ENCODE data around the gene FOXN3.

FOXN3 gene

DNA sequence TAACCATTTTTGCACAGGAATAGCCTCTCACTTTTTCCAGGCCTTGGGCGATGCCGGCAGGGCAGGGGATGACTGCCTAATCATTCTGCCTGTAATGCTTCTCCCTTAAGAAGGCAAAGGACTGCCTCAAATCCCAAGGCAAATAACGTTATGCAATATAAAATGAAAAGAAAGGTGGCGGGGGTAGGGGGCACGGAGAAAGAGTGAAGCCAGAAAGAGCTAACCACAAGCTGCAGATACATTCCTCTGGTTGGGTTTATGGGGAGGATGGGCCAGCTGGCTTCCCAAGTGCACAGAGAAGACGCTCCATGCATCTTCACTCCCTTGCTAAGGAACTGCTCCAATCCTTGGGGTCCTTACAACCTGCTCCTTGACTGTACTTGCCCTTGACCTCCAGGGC lies 229.5 kb downstream of the FOXN3 start:
- no peak for DNase-seq

DNA sequence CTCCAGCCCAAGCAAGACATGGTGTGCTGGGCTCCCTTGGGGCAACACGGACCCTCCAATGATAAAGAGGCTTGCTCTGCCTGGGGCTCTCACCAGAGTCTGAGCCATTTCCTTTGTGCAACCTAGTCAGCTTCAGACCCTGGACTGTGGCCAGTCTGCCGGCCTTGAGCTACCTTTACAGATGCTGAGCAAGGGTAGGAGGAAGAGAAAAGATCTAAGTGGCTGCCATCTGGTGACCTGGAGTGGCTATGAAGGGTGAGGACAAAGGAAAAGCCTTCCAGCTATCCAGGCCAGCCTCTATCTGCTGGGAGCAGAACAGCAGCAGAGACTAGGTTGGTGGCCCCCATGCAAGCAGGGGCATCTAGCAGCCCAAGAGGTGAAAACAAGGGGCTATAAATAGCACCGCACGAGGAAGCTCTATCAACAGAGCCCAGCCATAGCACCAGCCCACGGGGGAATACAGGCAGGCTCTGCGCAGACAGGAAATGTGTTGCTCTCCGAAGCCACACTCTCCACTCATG lies 230.1 kb downstream of the FOXN3 start:
- no peak for DNase-seq

- no peak for DNase-seq
Measured at GRCh38 chr14:89185919-89186855, 230.8 kb downstream of the FOXN3 start.

DNA sequence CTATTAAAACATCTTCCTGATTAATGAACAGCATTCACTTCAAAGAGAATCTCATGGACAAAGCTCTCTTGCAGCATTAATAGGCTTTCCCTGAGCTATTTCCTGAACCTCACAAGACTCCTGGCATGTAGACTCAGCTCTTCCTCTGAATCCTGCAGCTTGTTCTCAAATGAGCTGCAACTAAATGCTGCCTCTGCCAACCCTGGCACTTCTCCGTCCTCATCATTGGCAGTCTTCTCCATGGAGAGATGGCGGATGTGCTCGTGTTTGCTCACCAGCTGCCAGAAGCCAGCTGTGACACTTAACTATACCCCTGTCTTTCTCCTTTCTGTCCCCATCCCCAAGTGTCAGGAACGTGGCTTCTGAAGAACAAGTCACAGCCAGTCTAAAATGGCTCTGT lies 232.1 kb downstream of the FOXN3 start:
- no peak for DNase-seq

DNA sequence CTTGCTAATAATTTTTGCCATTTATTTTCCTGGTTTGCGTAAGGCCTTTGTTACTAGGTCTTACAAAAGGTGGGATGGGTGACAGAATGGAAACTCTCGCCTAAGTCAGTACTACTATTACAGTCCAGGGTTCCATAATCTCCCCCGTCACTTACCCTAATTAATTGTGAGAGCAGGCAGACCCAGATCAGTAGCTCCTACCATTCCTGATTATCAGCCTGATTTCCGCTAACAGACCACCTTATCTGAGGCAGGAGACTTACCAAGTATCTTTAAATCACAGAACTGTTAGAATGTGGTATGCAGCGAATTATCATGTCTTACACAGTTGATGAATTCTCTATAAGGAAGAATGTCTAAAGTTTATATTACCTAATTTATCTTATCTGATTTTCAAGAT lies 234.7 kb downstream of the FOXN3 start:
- DNase-seq = no peak

GRCh38 chr14:89180546-89180945 lies 236.5 kb downstream of the FOXN3 start:
- no peak for DNase-seq

DNA sequence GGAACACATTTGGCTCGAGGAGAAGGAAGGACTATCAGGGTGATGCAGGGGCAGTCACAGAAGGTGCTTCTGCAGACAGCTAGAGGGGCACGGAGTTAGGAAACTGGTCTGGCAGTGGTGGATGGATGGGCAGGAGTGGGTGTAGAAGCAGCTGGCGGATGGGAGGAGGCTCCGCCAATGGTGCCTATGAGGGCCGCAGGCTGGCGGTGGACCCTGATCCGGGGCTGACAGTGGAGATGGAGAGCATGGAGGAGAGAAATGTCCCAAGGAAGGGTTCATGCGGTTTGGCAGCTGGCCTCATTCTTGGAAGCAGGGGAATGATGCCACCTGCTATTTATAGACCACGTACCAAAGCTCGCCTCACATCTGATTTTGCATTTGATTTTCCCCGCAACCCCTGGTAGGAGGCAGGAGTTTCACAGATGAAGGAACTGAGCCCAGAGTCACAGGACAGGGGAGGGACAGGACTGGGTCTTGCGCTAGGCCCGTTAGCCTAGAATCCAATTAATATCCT lies 237.1 kb downstream of the FOXN3 start:
- no peak for DNase-seq

DNA sequence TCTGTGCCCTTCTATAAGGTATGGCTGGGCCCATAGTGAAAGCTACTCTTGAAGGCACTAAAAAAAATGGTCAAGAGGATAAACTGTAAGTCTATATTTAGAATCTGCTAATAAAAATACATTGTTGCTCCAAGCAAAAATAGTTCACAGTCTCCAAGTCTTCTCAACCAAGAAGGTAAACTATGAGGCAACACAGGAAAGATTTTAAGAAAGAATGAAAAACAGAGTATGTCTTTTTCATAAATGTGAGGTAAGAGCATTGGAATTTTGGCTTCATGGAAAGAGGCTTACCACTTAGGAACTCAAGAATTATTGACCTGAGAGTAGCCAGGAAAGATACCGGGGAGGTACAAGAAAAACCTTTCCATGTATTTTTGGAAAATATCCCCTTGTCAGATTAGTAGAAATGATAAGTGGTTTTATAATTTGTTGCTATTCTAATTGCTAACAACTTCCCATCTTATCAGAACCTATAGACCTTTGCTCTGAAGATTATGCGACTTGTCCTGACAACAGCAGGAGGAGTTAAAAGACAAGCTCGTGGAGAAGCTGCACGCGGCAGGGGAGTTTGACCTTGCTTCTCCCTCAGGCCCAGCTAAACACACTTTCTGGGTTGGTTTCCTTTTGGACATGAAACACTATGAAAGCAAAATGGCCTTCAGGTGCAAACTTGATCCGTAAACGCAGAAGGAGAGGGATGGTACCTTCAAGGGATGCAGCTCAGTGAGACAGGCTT lies 238.1 kb downstream of the FOXN3 start:
- DNase-seq = no peak

- no peak for DNase-seq
Measured at GRCh38 chr14:89178376-89178775, 238.7 kb downstream of the FOXN3 start.

- DNase-seq = no peak
Measured at GRCh38 chr14:89175881-89176799, 240.9 kb downstream of the FOXN3 start.

DNA sequence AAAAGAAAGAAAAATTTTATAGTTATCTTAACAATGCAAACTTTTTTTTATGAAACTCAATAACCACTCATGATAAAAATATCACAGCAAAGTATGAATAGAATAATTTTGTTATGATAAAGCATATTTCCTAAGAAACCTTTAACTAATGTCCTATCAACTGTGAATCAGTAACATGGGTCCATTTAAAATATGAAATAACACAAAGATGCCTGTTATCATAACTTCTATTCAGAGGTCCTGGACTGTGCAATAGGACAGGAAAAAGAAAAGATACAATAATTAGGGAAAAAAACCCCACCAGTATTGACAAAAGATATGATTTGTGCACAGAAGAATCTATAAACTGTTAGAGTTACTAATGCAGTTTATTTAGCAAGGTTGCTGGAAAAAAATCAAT lies 245.4 kb downstream of the FOXN3 start:
- no peak for DNase-seq

GRCh38 chr14:89171168-89171567 lies 245.9 kb downstream of the FOXN3 start:
- no peak for DNase-seq

DNA sequence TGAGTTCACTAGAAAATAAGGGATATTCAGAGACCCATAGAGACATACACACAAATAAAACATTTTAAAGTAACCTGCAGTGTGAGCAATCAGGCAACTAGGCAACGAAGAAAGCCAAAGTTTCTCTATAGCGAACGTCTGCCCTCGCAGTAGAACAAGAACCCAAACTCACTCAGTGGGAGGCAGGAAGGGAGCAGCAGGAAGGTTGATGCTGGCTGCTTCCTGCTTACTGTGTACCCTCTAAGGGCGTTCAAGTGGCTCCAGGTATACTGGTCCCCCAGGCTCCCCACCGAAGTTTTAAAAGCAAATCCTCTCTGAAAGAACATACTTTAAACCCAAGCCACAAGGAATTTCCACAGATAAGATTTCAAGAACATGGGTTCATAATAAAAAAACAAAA lies 249.3 kb downstream of the FOXN3 start:
- DNase-seq = no peak

- DNase-seq = no peak
Measured at GRCh38 chr14:89166633-89167032, 250.4 kb downstream of the FOXN3 start.

- DNase-seq = no peak
Measured at GRCh38 chr14:89165189-89166181, 251.5 kb downstream of the FOXN3 start.

- no peak for DNase-seq
Measured at GRCh38 chr14:89164168-89165073, 252.6 kb downstream of the FOXN3 start.

- no peak for DNase-seq
Measured at GRCh38 chr14:89163031-89163636, 253.9 kb downstream of the FOXN3 start.

GRCh38 chr14:89162586-89162985 lies 254.4 kb downstream of the FOXN3 start:
- no peak for DNase-seq

DNA sequence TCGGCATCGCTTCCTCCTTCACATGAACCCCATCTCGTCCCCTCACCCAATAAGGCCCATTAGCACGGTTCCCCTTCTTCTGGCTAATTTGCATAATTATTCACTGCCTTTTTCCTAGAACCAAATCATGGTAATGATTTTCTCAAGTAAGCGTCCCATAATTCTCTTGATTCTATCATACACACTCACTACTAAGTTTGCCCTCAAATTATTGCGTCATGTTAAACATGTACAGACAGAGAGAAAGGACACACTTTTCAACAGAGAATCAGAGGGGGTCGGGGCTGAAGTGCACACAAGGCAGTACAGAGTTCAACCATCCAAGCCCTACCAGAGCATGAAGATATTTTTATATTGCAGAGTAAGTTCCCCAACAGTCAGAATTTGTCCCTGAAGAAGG lies 256.6 kb downstream of the FOXN3 start:
- no peak for DNase-seq

DNA sequence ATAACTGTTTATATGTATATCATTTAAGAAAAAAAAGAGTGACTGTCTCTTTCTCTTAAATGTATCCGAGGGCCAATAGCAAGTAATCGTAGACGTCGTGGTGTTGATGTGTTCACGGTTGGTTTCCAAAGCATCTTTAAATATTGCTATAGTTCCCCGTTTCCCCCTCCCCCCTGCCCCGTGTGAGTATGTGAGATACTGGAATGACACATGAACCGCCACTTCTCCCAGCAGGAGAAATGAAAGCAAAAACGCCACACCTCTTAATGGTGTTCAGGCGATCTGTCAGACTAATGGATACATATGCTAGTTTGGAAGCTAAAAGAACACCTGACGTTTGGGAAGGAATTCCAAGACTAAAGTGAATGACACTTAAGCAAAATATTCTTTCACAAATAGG lies 258.3 kb downstream of the FOXN3 start:
- no peak for DNase-seq
